GM18499 (cell line): ENCODE measurements around the gene MKRN1.
"Not testable (repeated sequence)": the region's sequence is repeated elsewhere in the genome, so short reads cannot be mapped to it uniquely, and the experiment has no call there.

Experiments used
- ATAC-seq: cut with Tn5 transposase; IDR thresholded peaks from one replicate; pipeline ENCODE4 v1.9.1; 2021; ENCODE audit warnings: moderate number of reproducible peaks; ENCODE audit not compliant: insufficient read depth, unreplicated experiment

MKRN1 gene

GRCh38 chr7:140485500-140486265 is 6.4 kb upstream of the MKRN1 start:
- ATAC-seq = no peak

GRCh38 chr7:140484951-140485499 is 5.7 kb upstream of the MKRN1 start:
- no peak for ATAC-seq

GRCh38 chr7:140484479-140484878 is 5.2 kb upstream of the MKRN1 start:
- ATAC-seq = no peak

- ATAC-seq = no peak
Measured at GRCh38 chr7:140479739-140480084, 407 bp upstream of the MKRN1 start.

- peak; percentile 7 for ATAC-seq
Measured at GRCh38 chr7:140478246-140479061, 851 bp downstream of the MKRN1 start.

GRCh38 chr7:140476698-140477261 is 2.5 kb downstream of the MKRN1 start:
- ATAC-seq = no peak

GRCh38 chr7:140475747-140476333 is 3.5 kb downstream of the MKRN1 start:
- no peak for ATAC-seq

- ATAC-seq = no peak
Measured at GRCh38 chr7:140463111-140463510, 16.2 kb downstream of the MKRN1 start.

- ATAC-seq = no peak
Measured at GRCh38 chr7:140458916-140459315, 20.4 kb downstream of the MKRN1 start.

GRCh38 chr7:140458201-140458600 is 21.1 kb downstream of the MKRN1 start:
- no peak for ATAC-seq

GRCh38 chr7:140456551-140457051 is 22.7 kb downstream of the MKRN1 start:
- no peak for ATAC-seq

- no peak for ATAC-seq
Measured at GRCh38 chr7:140455743-140456142, 23.6 kb downstream of the MKRN1 start.

GRCh38 chr7:140454657-140455015 is 24.7 kb downstream of the MKRN1 start:
- no peak for ATAC-seq

- not testable (repeated sequence) for ATAC-seq
Measured at GRCh38 chr7:140453785-140454656, 25.3 kb downstream of the MKRN1 start.

- ATAC-seq = no peak
Measured at GRCh38 chr7:140453273-140453672, 26.0 kb downstream of the MKRN1 start.

- ATAC-seq = no peak
Measured at GRCh38 chr7:140451716-140452115, 27.6 kb downstream of the MKRN1 start.

GRCh38 chr7:140448781-140449480 is 30.4 kb downstream of the MKRN1 start:
- ATAC-seq = no peak

- ATAC-seq = no peak
Measured at GRCh38 chr7:140447841-140448240, 31.5 kb downstream of the MKRN1 start.

GRCh38 chr7:140446467-140446866 is 32.8 kb downstream of the MKRN1 start:
- no peak for ATAC-seq
